Neuronal stem cell (in vitro differentiated cells): ENCODE results near the gene SLC10A7.

ENCODE experiments used
- DNase-seq: peaks from one replicate; pipeline ENCODE4 v3.0.0-alpha.2; 2013; ENCODE audit warnings: low spot score
- H2AFZ ChIP-seq: one replicate; pipeline ENCODE4 v1.6.1; 2013; ENCODE audit warnings: mild to moderate bottlenecking, low read length, inconsistent platforms
- H2AK5ac ChIP-seq: 2 replicates; pipeline ENCODE4 v1.6.1; 2013; ENCODE audit warnings: low read depth, mild to moderate bottlenecking, inconsistent platforms, low read length, moderate library complexity, mixed read lengths
- H2BK120ac ChIP-seq: 2 replicates; pipeline ENCODE4 v1.6.1; 2013; ENCODE audit warnings: low read depth, mild to moderate bottlenecking, inconsistent platforms, low read length, moderate library complexity, mixed read lengths
- H2BK12ac ChIP-seq: one replicate; pipeline ENCODE4 v1.6.1; 2013; ENCODE audit warnings: low read length, inconsistent platforms
- H2BK15ac ChIP-seq: 2 replicates; pipeline ENCODE4 v1.6.1; 2013; ENCODE audit warnings: mild to moderate bottlenecking, low read length, inconsistent platforms, mixed read lengths
- H2BK5ac ChIP-seq: one replicate; pipeline ENCODE4 v1.6.1; 2013; ENCODE audit warnings: inconsistent platforms, mild to moderate bottlenecking, low read length, moderate library complexity
- H3K14ac ChIP-seq: one replicate; pipeline ENCODE4 v1.6.1; 2013; ENCODE audit warnings: low read length, inconsistent platforms
- H3K18ac ChIP-seq: 2 replicates; pipeline ENCODE4 v1.6.1; 2013; ENCODE audit warnings: low read length, inconsistent platforms
- H3K23ac ChIP-seq: 2 replicates; pipeline ENCODE4 v1.6.1; 2013; ENCODE audit warnings: low read depth, mild to moderate bottlenecking, mixed read lengths, low read length, inconsistent platforms; ENCODE audit not compliant: poor library complexity
- H3K27ac ChIP-seq: replicated peaks from 3 replicates; pipeline ENCODE4 v1.5.1; 2013; ENCODE audit warnings: low read length, inconsistent platforms
- H3K27me3 ChIP-seq, 3 experiments: 2 replicates each; pipeline ENCODE4 v1.6.1; 2013; ENCODE audit warnings: low read length in 3 of 3, mild to moderate bottlenecking in 2 of 3, inconsistent platforms in 1 of 3, low read depth in 1 of 3, mixed read lengths in 1 of 3, moderate library complexity in 1 of 3; ENCODE audit not compliant: control insufficient read depth in 3 of 3, insufficient read depth in 3 of 3
- H3K36me3 ChIP-seq, 2 donors: replicated peaks in 1 of 2; 2 replicates each; pipeline ENCODE4 v1.6.1; 2013; ENCODE audit warnings: low read length in 2 of 2; ENCODE audit not compliant: control insufficient read depth in 2 of 2, insufficient read depth in 2 of 2
- H3K4ac ChIP-seq: 2 replicates; pipeline ENCODE4 v1.6.1; 2013; ENCODE audit warnings: inconsistent platforms, mild to moderate bottlenecking, low read length, moderate library complexity
- H3K4me1 ChIP-seq, 2 donors: 1 replicate in 1 of 2; 2 replicates in 1 of 2; pipeline ENCODE4 v1.6.1; 2013; ENCODE audit warnings: low read length in 2 of 2, low read depth in 1 of 2; ENCODE audit not compliant: control insufficient read depth in 2 of 2, insufficient read depth in 1 of 2
- H3K4me2 ChIP-seq: one replicate; pipeline ENCODE4 v1.6.1; 2013; ENCODE audit warnings: mild to moderate bottlenecking, low read length, inconsistent platforms; ENCODE audit not compliant: insufficient read depth, poor library complexity, severe bottlenecking
- H3K4me3 ChIP-seq, 2 donors: 2 replicates each; pipeline ENCODE4 v1.5.1; 2013; ENCODE audit warnings: low read length in 2 of 2, mild to moderate bottlenecking in 2 of 2, inconsistent platforms in 1 of 2, moderate library complexity in 1 of 2
- H3K79me1 ChIP-seq: one replicate; pipeline ENCODE4 v1.6.1; 2013; ENCODE audit warnings: low read depth, mild to moderate bottlenecking, inconsistent platforms, low read length, moderate library complexity
- H3K9ac ChIP-seq: one replicate; pipeline ENCODE4 v1.6.1; 2013; ENCODE audit warnings: mild to moderate bottlenecking, low read depth, low read length, inconsistent platforms; ENCODE audit not compliant: poor library complexity
- H3K9me3 ChIP-seq, 2 donors: replicated peaks in 1 of 2; 2 replicates each; pipeline versions ENCODE3 to v1.6.1; 2013; ENCODE audit warnings: low read length in 2 of 2, mild to moderate bottlenecking in 2 of 2, inconsistent platforms in 1 of 2, low read depth in 1 of 2, mixed read lengths in 1 of 2, moderate library complexity in 1 of 2; ENCODE audit not compliant: control insufficient read depth in 2 of 2, insufficient read depth in 1 of 2
- H4K8ac ChIP-seq: one replicate; pipeline ENCODE4 v1.6.1; 2013; ENCODE audit warnings: low read depth, mild to moderate bottlenecking, inconsistent platforms, low read length, moderate library complexity
- H4K91ac ChIP-seq: one replicate; pipeline ENCODE4 v1.6.1; 2013; ENCODE audit warnings: low read length, low read depth, mild to moderate bottlenecking, inconsistent platforms; ENCODE audit not compliant: poor library complexity
- WGBS, 2 donors: extraction: QIAGEN DNeasy Blood & Tissue Kit; methylation state at CpG; one replicate each; pipeline ENCODE4 v1.1.7; 2013; ENCODE audit warnings: missing lambda C conversion rate in 2 of 2, mixed read lengths in 1 of 2; ENCODE audit not compliant: insufficient read length in 2 of 2, insufficient replicate concordance in 1 of 2; ENCODE audit errors: extremely low coverage in 2 of 2; 5-methylcytosine and 5-hydroxymethylcytosine counted together

The SLC10A7 gene

DNA sequence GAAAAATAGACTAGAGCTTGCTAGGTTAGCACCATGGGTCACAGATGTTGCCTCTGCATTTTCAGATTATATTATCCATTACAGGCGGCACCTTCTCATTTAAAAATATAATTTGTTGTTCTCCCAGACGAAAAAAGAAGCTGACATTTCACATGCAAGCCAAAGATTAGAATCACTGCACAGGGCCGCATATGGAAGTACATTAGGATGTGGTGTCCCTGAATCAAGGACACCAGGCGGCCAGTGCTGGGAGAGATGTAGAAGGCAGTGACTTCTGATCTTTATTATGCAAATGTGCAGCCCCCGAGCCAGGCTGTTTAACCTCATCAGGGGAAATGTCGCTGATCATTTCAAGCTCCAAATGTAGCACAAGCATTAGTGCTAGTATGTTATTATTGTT lies 284.6 kb downstream of the SLC10A7 start:
- no peak overlapping the region for H3K9ac ChIP-seq
- no peak overlapping the region for H4K8ac ChIP-seq
- no peaks in the 10 kb centered on the region for H3K79me1 ChIP-seq
- peaks cover 3 to 8% of the 10 kb centered on the region in 2 donors for H3K4me1 ChIP-seq
- no peak overlapping the region for H2BK12ac ChIP-seq
- no peak overlapping the region for H2BK5ac ChIP-seq
- H2AFZ ChIP-seq, result no peak overlapping the region
- no peak for DNase-seq
- no peak overlapping the region for H2BK120ac ChIP-seq
- peaks cover 0 to 5% of the 10 kb centered on the region in 2 donors for H3K9me3 ChIP-seq
- H3K4me3 ChIP-seq, result no peak overlapping the region
- H3K36me3 ChIP-seq, result no peaks in the 10 kb centered on the region
- no peak overlapping the region for H2AK5ac ChIP-seq
- H3K27ac ChIP-seq, result no peak overlapping the region
- H3K18ac ChIP-seq, result no peak overlapping the region
- no peak overlapping the region for H2BK15ac ChIP-seq
- H4K91ac ChIP-seq, result no peak overlapping the region
- no CpG with 5 or more reads among the region's 6 CpGs for WGBS, 2 donors
- H3K4ac ChIP-seq, result no peak overlapping the region
- H3K27me3 ChIP-seq, result peaks cover 0 to 14% (median 0%) of the 10 kb centered on the region in 3 experiments
- no peak overlapping the region for H3K4me2 ChIP-seq
- no peak overlapping the region for H3K14ac ChIP-seq
- H3K23ac ChIP-seq, result no peak overlapping the region

DNA sequence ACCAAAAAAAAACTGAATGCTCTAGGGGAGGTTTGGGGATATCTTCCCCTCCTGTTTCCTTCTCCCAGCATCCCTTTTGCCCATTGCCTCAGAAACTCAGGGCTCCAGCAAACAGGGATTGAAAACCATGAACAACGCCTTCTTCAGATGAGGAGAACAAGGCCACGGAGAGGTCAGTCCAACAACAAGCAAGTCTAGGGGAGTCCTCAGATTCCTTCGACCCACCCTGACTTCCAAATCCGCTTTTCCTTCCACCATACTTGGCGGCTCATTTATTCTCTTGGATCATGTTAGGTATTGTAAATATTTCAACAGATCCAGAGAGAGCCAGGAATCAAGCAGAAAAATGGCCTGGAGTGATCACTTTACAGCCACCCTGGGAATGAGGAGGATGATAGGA lies 285.5 kb downstream of the SLC10A7 start:
- Histone ChIP-seq H3K4me1 (peaks cover 3% of the 10 kb centered on the region in 2 donors), H4K91ac (no peak overlapping the region), H3K18ac (no peak overlapping the region), H3K27me3 (peaks cover 0 to 16% (median 0%) of the 10 kb centered on the region in 3 experiments), H2BK15ac (no peak overlapping the region), H3K9me3 (peaks cover 0 to 5% of the 10 kb centered on the region in 2 donors), H3K14ac (no peak overlapping the region), H3K4me3 (no peak overlapping the region), H3K4ac (no peak overlapping the region), H3K4me2 (no peak overlapping the region), H3K79me1 (no peaks in the 10 kb centered on the region), H3K23ac (no peak overlapping the region), H3K36me3 (no peaks in the 10 kb centered on the region), H2BK5ac (no peak overlapping the region), H3K9ac (no peak overlapping the region), H2AK5ac (no peak overlapping the region), H2BK120ac (no peak overlapping the region), H2BK12ac (no peak overlapping the region), H2AFZ (no peak overlapping the region), H4K8ac (no peak overlapping the region), H3K27ac (no peak overlapping the region)
- no CpG with 5 or more reads among the region's 5 CpGs for WGBS, 2 donors
- DNase-seq, result no peak

DNA sequence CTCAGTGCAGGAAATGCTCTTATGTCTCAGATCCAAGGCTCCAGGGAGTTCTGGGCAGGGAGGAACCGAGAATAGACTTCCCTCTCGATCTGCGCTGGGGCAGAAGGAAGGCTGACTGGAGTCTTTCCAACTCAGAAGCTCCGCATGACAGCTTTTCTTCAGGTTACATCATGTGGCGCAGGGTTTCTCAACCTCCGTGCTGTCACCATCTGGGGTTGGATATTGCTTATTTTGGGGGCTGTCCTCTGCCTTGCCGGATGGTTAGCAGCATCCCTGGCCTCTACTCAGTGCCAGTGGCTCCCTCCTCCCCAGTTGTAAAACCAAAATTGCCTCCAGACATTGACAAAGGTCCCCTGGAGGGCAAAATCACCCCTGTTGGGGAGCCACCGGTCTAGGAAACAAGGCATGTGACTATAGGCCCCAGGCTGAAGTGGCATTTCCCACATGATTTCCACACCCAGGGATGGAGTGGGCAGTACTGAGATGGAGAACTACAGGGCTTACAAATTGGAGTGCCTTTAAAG lies 286.0 kb downstream of the SLC10A7 start:
- H3K4me2 ChIP-seq, result no peak overlapping the region
- DNase-seq, result no peak
- no peak overlapping the region for H3K4me3 ChIP-seq
- no peak overlapping the region for H3K18ac ChIP-seq
- no peak overlapping the region for H3K4ac ChIP-seq
- no peak overlapping the region for H2BK15ac ChIP-seq
- H4K91ac ChIP-seq, result no peak overlapping the region
- peaks cover 0 to 16% (median 0%) of the 10 kb centered on the region in 3 experiments for H3K27me3 ChIP-seq
- peaks cover 0 to 5% of the 10 kb centered on the region in 2 donors for H3K9me3 ChIP-seq
- H2BK12ac ChIP-seq, result no peak overlapping the region
- H3K23ac ChIP-seq, result no peak overlapping the region
- H2AK5ac ChIP-seq, result no peak overlapping the region
- no peak overlapping the region for H3K27ac ChIP-seq
- peaks cover 3% of the 10 kb centered on the region in 2 donors for H3K4me1 ChIP-seq
- no peaks in the 10 kb centered on the region for H3K36me3 ChIP-seq
- no peak overlapping the region for H3K9ac ChIP-seq
- no CpG with 5 or more reads among the region's 8 CpGs for WGBS, 2 donors
- H3K79me1 ChIP-seq, result no peaks in the 10 kb centered on the region
- no peak overlapping the region for H3K14ac ChIP-seq
- no peak overlapping the region for H4K8ac ChIP-seq
- no peak overlapping the region for H2AFZ ChIP-seq
- H2BK120ac ChIP-seq, result no peak overlapping the region
- H2BK5ac ChIP-seq, result no peak overlapping the region

DNA sequence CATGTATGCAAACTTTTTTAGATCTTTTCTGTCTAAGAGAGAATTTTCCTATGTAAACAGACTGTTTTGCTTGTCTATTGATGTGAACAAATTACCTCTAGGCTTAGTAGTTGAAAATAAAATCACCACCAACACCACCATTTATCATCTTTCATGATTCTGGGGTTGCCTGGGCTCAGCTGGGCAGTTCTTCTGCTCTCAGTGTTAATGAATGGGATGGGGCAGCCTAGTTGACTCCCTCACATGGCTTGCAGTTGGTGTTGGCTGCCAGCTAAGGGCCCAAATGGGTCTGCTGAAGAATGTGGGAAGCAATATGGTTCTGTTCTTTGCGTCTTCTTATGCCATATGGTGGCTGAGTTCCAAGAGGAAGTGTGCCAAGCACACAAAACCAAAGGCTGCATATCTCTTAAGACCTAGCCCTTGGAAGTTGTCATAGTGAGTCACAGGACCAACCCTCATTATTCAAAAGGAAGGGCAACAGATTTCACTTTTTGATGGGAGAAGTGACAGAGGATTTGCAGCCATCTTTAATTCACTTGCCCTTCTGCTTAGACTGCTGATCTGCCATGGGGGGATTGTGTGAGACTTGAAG lies 289.5 kb downstream of the SLC10A7 start:
- Histone ChIP-seq H3K79me1 (no peaks in the 10 kb centered on the region), H3K4me3 (no peak overlapping the region), H3K27me3 (peaks cover 0 to 16% (median 0%) of the 10 kb centered on the region in 3 experiments), H2BK12ac (no peak overlapping the region), H4K91ac (no peak overlapping the region), H3K4me1 (peaks cover 0 to 2% of the 10 kb centered on the region in 2 donors), H3K18ac (no peak overlapping the region), H4K8ac (no peak overlapping the region), H2AK5ac (no peak overlapping the region), H3K4ac (no peak overlapping the region), H3K14ac (no peak overlapping the region), H3K4me2 (no peak overlapping the region), H3K9me3 (no peaks in the 10 kb centered on the region), H2BK120ac (no peak overlapping the region), H3K9ac (no peak overlapping the region), H3K23ac (no peak overlapping the region), H2BK5ac (no peak overlapping the region), H3K36me3 (no peaks in the 10 kb centered on the region), H2AFZ (no peak overlapping the region), H3K27ac (no peak overlapping the region), H2BK15ac (no peak overlapping the region)
- DNase-seq, result no peak
- WGBS, 2 donors, result no CpG with 5 or more reads among the region's 1 CpG
